Mesothelial cell of epicardium (in vitro differentiated cells): ENCODE data around the gene MUC20. TPM values are rescaled to one million over a fixed set of nuclear protein-coding genes. Genes with fewer than 3 reads are reported as not detected.
"Not testable (repeated sequence)": the region's sequence is repeated elsewhere in the genome, so short reads cannot be mapped to it uniquely, and the experiment has no call there.

ENCODE experiments used
- DNase-seq, 2 experiments: peaks; one replicate each; pipeline ENCODE4 v3.0.0; 2021; ENCODE audit warnings: low spot score in 2 of 2; ENCODE audit not compliant: unreplicated experiment in 2 of 2
- H3K27ac Mint-ChIP-seq: 2 replicates; pipeline ENCODE4 v1.8.0; 2021; ENCODE audit warnings: mixed read lengths
- H3K27me3 Mint-ChIP-seq: 2 replicates; pipeline ENCODE4 v1.8.0; 2021; ENCODE audit warnings: low read depth, mixed read lengths
- H3K36me3 Mint-ChIP-seq: 2 replicates; pipeline ENCODE4 v1.8.0; 2021; ENCODE audit warnings: mixed read lengths
- H3K4me1 Mint-ChIP-seq: 2 replicates; pipeline ENCODE4 v1.8.0; 2021; ENCODE audit warnings: mixed read lengths
- H3K4me3 Mint-ChIP-seq: 2 replicates; pipeline ENCODE4 v1.8.0; 2021; ENCODE audit warnings: mild to moderate bottlenecking, moderate library complexity, mixed read lengths
- H3K9me3 Mint-ChIP-seq: 2 replicates; pipeline ENCODE4 v1.8.0; 2021; ENCODE audit warnings: mixed read lengths
- total RNA-seq: library from RNA; stranded (reverse); gene quantifications from 3 replicates; pipeline ENCODE4 v1.2.1, GENCODE V29; 2021
- TF ChIP-seq, protein P1 (sequence below): fragments of 200-600 bp; sonication (generic); IDR thresholded peaks from one replicate; pipeline ENCODE4 v1.5.0; 2021; ENCODE audit warnings: antibody characterized with exemption; ENCODE audit not compliant: unreplicated experiment

Gene MUC20
- total RNA-seq, 1 donor from 2014 or later: 11.7 TPM

GRCh38 chr3:195688471-195689183 lies 32.2 kb upstream of the MUC20 start:
- not testable (repeated sequence) for H3K27me3 Mint-ChIP-seq, H3K27ac Mint-ChIP-seq, DNase-seq, H3K4me1 Mint-ChIP-seq, H3K9me3 Mint-ChIP-seq, H3K4me3 Mint-ChIP-seq
- H3K36me3 Mint-ChIP-seq: peaks cover 49% of the 10 kb centered on the region

DNA sequence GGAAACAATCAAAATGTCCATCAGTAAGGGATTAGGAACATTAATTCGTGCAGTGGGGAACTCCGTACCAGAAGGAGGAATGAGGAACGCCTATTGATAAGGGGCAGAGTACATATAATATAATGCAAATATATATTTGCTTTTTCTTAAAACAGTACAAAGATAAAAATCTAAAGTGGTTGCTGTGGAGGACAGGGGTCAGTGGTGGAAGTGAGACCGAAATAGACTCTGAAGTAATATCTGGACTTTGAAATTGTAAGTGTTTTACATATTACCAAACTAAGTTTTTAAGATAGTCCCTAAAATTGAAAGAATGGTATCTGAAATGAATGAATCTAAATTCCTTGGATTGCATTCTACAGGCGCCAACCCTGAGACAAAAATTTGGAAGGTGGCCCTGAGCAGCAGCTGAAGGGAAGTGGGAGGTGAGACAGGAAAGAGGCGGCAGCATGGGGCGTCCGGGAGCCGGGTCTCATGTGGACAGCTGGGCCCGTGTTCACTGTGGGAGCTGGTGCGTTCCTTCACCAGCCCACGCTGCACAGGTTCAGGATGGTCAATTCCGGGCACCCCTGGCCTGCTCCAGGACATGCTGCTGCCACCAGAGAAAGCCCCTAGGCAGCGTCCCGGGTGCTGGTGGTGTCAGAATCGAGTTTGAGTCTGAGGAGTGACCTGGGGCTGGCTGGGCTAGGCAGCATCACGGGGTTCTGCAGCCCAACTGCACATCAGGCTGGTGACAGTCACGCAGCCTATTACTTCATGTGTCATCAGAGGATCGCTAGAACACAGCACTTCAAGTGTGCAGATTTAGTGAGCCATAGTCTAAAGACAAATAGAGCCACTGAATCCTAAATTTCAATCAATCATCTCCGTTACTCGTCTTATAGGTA lies 31.4 kb upstream of the MUC20 start:
- not testable (repeated sequence) for H3K27ac Mint-ChIP-seq, H3K9me3 Mint-ChIP-seq, H3K4me3 Mint-ChIP-seq, H3K4me1 Mint-ChIP-seq, DNase-seq, H3K27me3 Mint-ChIP-seq
- peaks cover 46% of the 10 kb centered on the region for H3K36me3 Mint-ChIP-seq

GRCh38 chr3:195690951-195691350 lies 29.8 kb upstream of the MUC20 start:
- no peaks in the 10 kb centered on the region for H3K9me3 Mint-ChIP-seq
- no peak for DNase-seq
- peaks cover 40% of the 10 kb centered on the region for H3K36me3 Mint-ChIP-seq
- H3K4me3 Mint-ChIP-seq: no peak overlapping the region
- H3K27ac Mint-ChIP-seq: no peak overlapping the region
- TF ChIP-seq, protein P1, sequence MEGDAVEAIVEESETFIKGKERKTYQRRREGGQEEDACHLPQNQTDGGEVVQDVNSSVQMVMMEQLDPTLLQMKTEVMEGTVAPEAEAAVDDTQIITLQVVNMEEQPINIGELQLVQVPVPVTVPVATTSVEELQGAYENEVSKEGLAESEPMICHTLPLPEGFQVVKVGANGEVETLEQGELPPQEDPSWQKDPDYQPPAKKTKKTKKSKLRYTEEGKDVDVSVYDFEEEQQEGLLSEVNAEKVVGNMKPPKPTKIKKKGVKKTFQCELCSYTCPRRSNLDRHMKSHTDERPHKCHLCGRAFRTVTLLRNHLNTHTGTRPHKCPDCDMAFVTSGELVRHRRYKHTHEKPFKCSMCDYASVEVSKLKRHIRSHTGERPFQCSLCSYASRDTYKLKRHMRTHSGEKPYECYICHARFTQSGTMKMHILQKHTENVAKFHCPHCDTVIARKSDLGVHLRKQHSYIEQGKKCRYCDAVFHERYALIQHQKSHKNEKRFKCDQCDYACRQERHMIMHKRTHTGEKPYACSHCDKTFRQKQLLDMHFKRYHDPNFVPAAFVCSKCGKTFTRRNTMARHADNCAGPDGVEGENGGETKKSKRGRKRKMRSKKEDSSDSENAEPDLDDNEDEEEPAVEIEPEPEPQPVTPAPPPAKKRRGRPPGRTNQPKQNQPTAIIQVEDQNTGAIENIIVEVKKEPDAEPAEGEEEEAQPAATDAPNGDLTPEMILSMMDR: no peak
- H3K27me3 Mint-ChIP-seq: no peaks in the 10 kb centered on the region
- H3K4me1 Mint-ChIP-seq: no peaks in the 10 kb centered on the region

- H3K4me1 Mint-ChIP-seq, H3K9me3 Mint-ChIP-seq, H3K27me3 Mint-ChIP-seq, H3K27ac Mint-ChIP-seq, DNase-seq, H3K4me3 Mint-ChIP-seq: not testable (repeated sequence)
- peaks cover 40% of the 10 kb centered on the region for H3K36me3 Mint-ChIP-seq
Measured at GRCh38 chr3:195691596-195692353, 29.0 kb upstream of the MUC20 start.

GRCh38 chr3:195692354-195692685 lies 28.5 kb upstream of the MUC20 start:
- no peak for DNase-seq
- no peak overlapping the region for H3K4me3 Mint-ChIP-seq
- no peaks in the 10 kb centered on the region for H3K4me1 Mint-ChIP-seq
- H3K27me3 Mint-ChIP-seq: no peaks in the 10 kb centered on the region
- H3K27ac Mint-ChIP-seq: no peak overlapping the region
- peaks cover 42% of the 10 kb centered on the region for H3K36me3 Mint-ChIP-seq
- TF ChIP-seq, protein P1: no peak
- no peaks in the 10 kb centered on the region for H3K9me3 Mint-ChIP-seq

DNA sequence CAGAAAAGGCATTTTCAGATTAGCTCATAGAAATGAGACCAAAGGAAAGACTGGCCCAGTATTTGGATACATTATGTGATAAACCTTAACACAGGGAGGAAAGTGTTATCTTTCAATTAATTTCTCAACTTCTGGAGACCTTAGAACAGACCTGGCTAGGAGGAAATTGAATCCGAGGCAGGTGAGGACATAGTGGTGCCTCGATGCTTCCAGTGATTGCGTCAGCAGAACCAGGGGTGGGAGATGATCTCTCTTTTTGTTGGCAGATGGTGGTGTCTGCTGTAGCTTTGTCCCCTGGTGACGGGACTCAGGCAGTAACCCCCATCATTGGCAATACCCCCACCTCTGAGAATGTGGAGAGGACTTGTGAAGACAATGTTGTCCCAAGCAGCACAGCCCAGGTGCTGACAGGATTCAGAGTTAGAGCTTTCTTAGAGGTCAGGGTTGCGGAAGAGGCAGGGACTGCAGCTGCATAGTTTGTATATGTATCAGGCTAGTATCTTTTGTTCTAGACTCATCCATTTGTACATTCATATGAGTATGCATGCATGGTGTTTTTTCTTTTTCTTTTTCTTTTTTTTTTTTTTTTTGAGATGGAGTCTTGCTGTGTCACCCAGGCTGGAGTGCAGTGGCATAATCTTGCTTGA lies 27.9 kb upstream of the MUC20 start:
- Mint-ChIP-seq H3K4me1 (peaks cover 2% of the 10 kb centered on the region), H3K9me3 (no peaks in the 10 kb centered on the region), H3K27me3 (no peaks in the 10 kb centered on the region), H3K4me3 (no peak overlapping the region), H3K27ac (no peak overlapping the region), H3K36me3 (peaks cover 44% of the 10 kb centered on the region)
- DNase-seq: no peak
- TF ChIP-seq, protein P1: no peak
